ENCODE results near the gene SYF2.

Gene SYF2

GRCh38 chr1:25196830-25197229 lies 35.5 kb downstream of the SYF2 start:
- no peaks in the 10 kb centered on the region for H3K9me3 ChIP-seq (ENCODE audit: control insufficient read depth, insufficient read depth, low read length)
- H3K27ac ChIP-seq (ENCODE audit: low read depth, low read length): no peak overlapping the region
- H3K4me1 ChIP-seq (ENCODE audit: control insufficient read depth, low read length): no peaks in the 10 kb centered on the region
- no peak overlapping the region for H3K4me3 ChIP-seq (ENCODE audit: low read length)
- no peaks in the 10 kb centered on the region for H3K36me3 ChIP-seq (ENCODE audit: control insufficient read depth, low read length)
- no peak overlapping the region for H3K4me2 ChIP-seq (ENCODE audit: low read length)
- no peaks in the 10 kb centered on the region for H3K9me2 ChIP-seq (replicated peaks; ENCODE audit: control insufficient read depth, low read length)
- H3K79me2 ChIP-seq (ENCODE audit: control insufficient read depth, low read length): no peaks in the 10 kb centered on the region
- peaks cover 7% of the 10 kb centered on the region; the same call in 1 of the 2 replicates for H3K27me3 ChIP-seq (ENCODE audit: control insufficient read depth, low read length)
- H3F3A ChIP-seq (ENCODE audit: control insufficient read depth, insufficient read depth): no peaks in the 10 kb centered on the region
- no peaks in the 10 kb centered on the region for H4K20me1 ChIP-seq (ENCODE audit: control insufficient read depth, insufficient read depth, low read depth, low read length)
- TF ChIP-seq EZH2phosphoT487 (IDR thresholded peaks at IDR 0.05; ENCODE audit: borderline replicate concordance, low read length) (no peak), CTCF (IDR thresholded peaks at IDR 0.05; ENCODE audit: low read depth, low read length, poor library complexity, severe bottlenecking) (no peak)

- Histone ChIP-seq H3K36me3 (ENCODE audit: control insufficient read depth, low read length) (no peaks in the 10 kb centered on the region), H3F3A (ENCODE audit: control insufficient read depth, insufficient read depth) (no peaks in the 10 kb centered on the region), H3K9me2 (replicated peaks; ENCODE audit: control insufficient read depth, low read length) (no peaks in the 10 kb centered on the region), H3K4me3 (ENCODE audit: low read length) (no peak overlapping the region), H3K9me3 (ENCODE audit: control insufficient read depth, insufficient read depth, low read length) (no peaks in the 10 kb centered on the region), H4K20me1 (ENCODE audit: control insufficient read depth, insufficient read depth, low read depth, low read length) (no peaks in the 10 kb centered on the region), H3K79me2 (ENCODE audit: control insufficient read depth, low read length) (no peaks in the 10 kb centered on the region), H3K4me1 (ENCODE audit: control insufficient read depth, low read length) (no peaks in the 10 kb centered on the region), H3K4me2 (ENCODE audit: low read length) (no peak overlapping the region), H3K27ac (ENCODE audit: low read depth, low read length) (no peak overlapping the region), H3K27me3 (ENCODE audit: control insufficient read depth, low read length) (peaks cover 7% of the 10 kb centered on the region; the same call in 1 of the 2 replicates)
- TF ChIP-seq CTCF (IDR thresholded peaks at IDR 0.05; ENCODE audit: low read depth, low read length, poor library complexity, severe bottlenecking): no peak
- TF ChIP-seq EZH2phosphoT487 (IDR thresholded peaks at IDR 0.05; ENCODE audit: borderline replicate concordance, low read length): no peak
Measured at GRCh38 chr1:25195835-25196234, 36.5 kb downstream of the SYF2 start.

- no peak overlapping the region for H3K4me3 ChIP-seq (ENCODE audit: low read length)
- H3K9me3 ChIP-seq (ENCODE audit: control insufficient read depth, insufficient read depth, low read length): no peaks in the 10 kb centered on the region
- no peaks in the 10 kb centered on the region for H3F3A ChIP-seq (ENCODE audit: control insufficient read depth, insufficient read depth)
- no peak overlapping the region for H3K4me2 ChIP-seq (ENCODE audit: low read length)
- no peaks in the 10 kb centered on the region for H3K4me1 ChIP-seq (ENCODE audit: control insufficient read depth, low read length)
- no peaks in the 10 kb centered on the region for H3K79me2 ChIP-seq (ENCODE audit: control insufficient read depth, low read length)
- no peaks in the 10 kb centered on the region for H3K9me2 ChIP-seq (replicated peaks; ENCODE audit: control insufficient read depth, low read length)
- peaks cover 7% of the 10 kb centered on the region; the same call in 1 of the 2 replicates for H3K27me3 ChIP-seq (ENCODE audit: control insufficient read depth, low read length)
- H4K20me1 ChIP-seq (ENCODE audit: control insufficient read depth, insufficient read depth, low read depth, low read length): no peaks in the 10 kb centered on the region
- H3K36me3 ChIP-seq (ENCODE audit: control insufficient read depth, low read length): no peaks in the 10 kb centered on the region
- no peak overlapping the region for H3K27ac ChIP-seq (ENCODE audit: low read depth, low read length)
- TF ChIP-seq CTCF (IDR thresholded peaks at IDR 0.05; ENCODE audit: low read depth, low read length, poor library complexity, severe bottlenecking) (no peak), EZH2phosphoT487 (IDR thresholded peaks at IDR 0.05; ENCODE audit: borderline replicate concordance, low read length) (no peak)
Measured at GRCh38 chr1:25194572-25195020, 37.7 kb downstream of the SYF2 start.
